SK-N-SH treated with all-trans-retinoic acid at 6 μM for 48 hours (cell line): Measurements from ENCODE around the gene PYCR2.

Source experiments
- ATAC-seq: fragments of 200-7000 bp; cut with Tn5 transposase; 3 replicates; pipeline ENCODE4 v1.9.1; 2020; ENCODE audit warnings: mild to moderate bottlenecking, moderate library complexity
- ARNTL ChIP-seq: fragments of 450-650 bp; formaldehyde crosslinking; IDR thresholded peaks from 2 replicates; pipeline ENCODE4 v1.5.0; 2020; ENCODE audit warnings: low read depth, mild to moderate bottlenecking, moderate library complexity, borderline replicate concordance
- BACH2 ChIP-seq: fragments of 250-450 bp; sonication (Bioruptor Pico); IDR thresholded peaks from 2 replicates; pipeline ENCODE4 v1.9.0; 2021; ENCODE audit warnings: mild to moderate bottlenecking, borderline replicate concordance
- CREB5 ChIP-seq: fragments of 250-450 bp; sonication (Bioruptor Pico); IDR thresholded peaks from 2 replicates; pipeline ENCODE4 v1.5.1; 2020; ENCODE audit warnings: low read depth, mild to moderate bottlenecking, moderate library complexity
- CSDC2 ChIP-seq: fragments of 250-450 bp; sonication (Bioruptor Pico); IDR thresholded peaks from 2 replicates; pipeline ENCODE4 v1.5.0; 2020; ENCODE audit warnings: mild to moderate bottlenecking, moderate library complexity
- ESRRG ChIP-seq: fragments of 250-450 bp; sonication (Bioruptor Pico); IDR thresholded peaks from 2 replicates; pipeline ENCODE4 v1.6.1; 2021; ENCODE audit warnings: mild to moderate bottlenecking
- GLIS3 ChIP-seq: fragments of 250-450 bp; sonication (Bioruptor Pico); IDR thresholded peaks from 2 replicates; pipeline ENCODE4 v1.5.0; 2020; ENCODE audit warnings: mild to moderate bottlenecking, moderate library complexity
- ISL1 ChIP-seq: fragments of 250-450 bp; sonication (Bioruptor Pico); IDR thresholded peaks from 2 replicates; pipeline ENCODE4 v2.1.2; 2022; ENCODE audit warnings: mild to moderate bottlenecking, moderate library complexity
- OSR1 ChIP-seq: fragments of 250-450 bp; sonication (Bioruptor Pico); IDR thresholded peaks from 2 replicates; pipeline ENCODE4 v1.8.0; 2022; ENCODE audit warnings: moderate library complexity, mild to moderate bottlenecking, inconsistent platforms
- PATZ1 ChIP-seq: fragments of 250-450 bp; sonication (Bioruptor Pico); IDR thresholded peaks from 2 replicates; pipeline ENCODE4 v1.8.0; 2020; ENCODE audit warnings: mild to moderate bottlenecking, moderate library complexity, borderline replicate concordance
- PPARA ChIP-seq: fragments of 250-450 bp; sonication (Bioruptor Pico); IDR thresholded peaks from 2 replicates; pipeline ENCODE4 v1.5.0; 2020; ENCODE audit warnings: mild to moderate bottlenecking, borderline replicate concordance
- RARB ChIP-seq: fragments of 250-450 bp; sonication (Bioruptor Pico); IDR thresholded peaks from 2 replicates; pipeline ENCODE4 v1.8.0; 2021; ENCODE audit warnings: mild to moderate bottlenecking, moderate library complexity
- SNAI2 ChIP-seq: fragments of 250-450 bp; sonication (Bioruptor Pico); IDR thresholded peaks from 2 replicates; pipeline ENCODE4 v1.5.0; 2020; ENCODE audit warnings: mild to moderate bottlenecking, moderate library complexity
- TCF4 ChIP-seq: fragments of 250-450 bp; sonication (Bioruptor Pico); IDR thresholded peaks from 2 replicates; pipeline ENCODE4 v1.8.0; 2021; ENCODE audit warnings: mild to moderate bottlenecking, moderate library complexity, borderline replicate concordance
- TOX ChIP-seq: fragments of 250-450 bp; sonication (Bioruptor Pico); IDR thresholded peaks from 2 replicates; pipeline ENCODE4 v1.8.0; 2021; ENCODE audit warnings: mild to moderate bottlenecking, moderate library complexity, borderline replicate concordance
- TSHZ2 ChIP-seq: fragments of 250-450 bp; sonication (Bioruptor Pico); IDR thresholded peaks from 2 replicates; pipeline ENCODE4 v1.5.0; 2020; ENCODE audit warnings: mild to moderate bottlenecking, moderate library complexity
- ZC3H10 ChIP-seq: fragments of 250-450 bp; sonication (Bioruptor Pico); IDR thresholded peaks from 2 replicates; pipeline ENCODE4 v1.5.1; 2021; ENCODE audit warnings: mild to moderate bottlenecking, moderate library complexity
- ZFP3 ChIP-seq: fragments of 250-450 bp; sonication (Bioruptor Pico); IDR thresholded peaks from 2 replicates; pipeline ENCODE4 v1.5.0; 2020; ENCODE audit warnings: mild to moderate bottlenecking, moderate library complexity
- ZFP30 ChIP-seq: fragments of 450-650 bp; formaldehyde crosslinking; IDR thresholded peaks from 2 replicates; pipeline ENCODE4 v1.5.0; 2022; ENCODE audit warnings: mild to moderate bottlenecking, moderate library complexity
- ZNF565 ChIP-seq: fragments of 450-650 bp; formaldehyde crosslinking; conservative IDR thresholded peaks from 2 replicates; pipeline ENCODE4 v1.5.0; 2020; ENCODE audit warnings: low read depth, mild to moderate bottlenecking, moderate library complexity
- ZNF70 ChIP-seq: fragments of 450-650 bp; formaldehyde crosslinking; IDR thresholded peaks from 2 replicates; pipeline ENCODE4 v1.5.0; 2020; ENCODE audit warnings: mild to moderate bottlenecking, moderate library complexity
- ZNF8 ChIP-seq: fragments of 450-650 bp; formaldehyde crosslinking; IDR thresholded peaks from 2 replicates; pipeline ENCODE4 v1.5.0; 2020; ENCODE audit warnings: mild to moderate bottlenecking, moderate library complexity

The PYCR2 gene

GRCh38 chr1:225897595-225898514 is 26.2 kb downstream of the PYCR2 start (continued):
- no peak for TF ChIP-seq ZFP3
- no peak for TF ChIP-seq TOX
- no peak for TF ChIP-seq CSDC2 (CRISPR knock-in tag)
- TF ChIP-seq PPARA (CRISPR knock-in tag) = no peak
- TF ChIP-seq ZNF565 (CRISPR knock-in tag) = no peak

GRCh38 chr1:225896937-225897549 is 27.0 kb downstream of the PYCR2 start:
- peak; percentile 48 for ATAC-seq
- TF ChIP-seq OSR1 (CRISPR knock-in tag) (no peak), ZNF70 (CRISPR knock-in tag) (no peak), GLIS3 (CRISPR knock-in tag) (no peak), ISL1 (CRISPR knock-in tag) (no peak), ZC3H10 (CRISPR knock-in tag) (no peak), CSDC2 (CRISPR knock-in tag) (no peak), ZFP3 (no peak), ZNF8 (CRISPR knock-in tag) (no peak), ARNTL (CRISPR knock-in tag) (no peak), ZFP30 (no peak), BACH2 (CRISPR knock-in tag) (no peak), CREB5 (no peak), SNAI2 (no peak), PATZ1 (CRISPR knock-in tag) (no peak), RARB (CRISPR knock-in tag) (no peak)

GRCh38 chr1:225896494-225896893 is 27.6 kb downstream of the PYCR2 start:
- no peak for ATAC-seq
- no peak for TF ChIP-seq ZNF8 (CRISPR knock-in tag)
- TF ChIP-seq TOX = no peak
- TF ChIP-seq TCF4 = no peak
- TF ChIP-seq SNAI2 = no peak
- TF ChIP-seq ZNF70 (CRISPR knock-in tag) = no peak
- TF ChIP-seq ZC3H10 (CRISPR knock-in tag) = no peak
- no peak for TF ChIP-seq BACH2 (CRISPR knock-in tag)
- no peak for TF ChIP-seq PPARA (CRISPR knock-in tag)
- TF ChIP-seq ZFP30 = no peak
- TF ChIP-seq CSDC2 (CRISPR knock-in tag) = no peak
- no peak for TF ChIP-seq ZFP3

GRCh38 chr1:225892307-225892706 is 31.7 kb downstream of the PYCR2 start:
- no peak for TF ChIP-seq ISL1 (CRISPR knock-in tag)
- no peak for TF ChIP-seq ZNF8 (CRISPR knock-in tag)
- TF ChIP-seq SNAI2 = no peak
- TF ChIP-seq ARNTL (CRISPR knock-in tag) = no peak
- TF ChIP-seq TSHZ2 (CRISPR knock-in tag) = no peak
- no peak for TF ChIP-seq ZFP30
- no peak for TF ChIP-seq BACH2 (CRISPR knock-in tag)
- TF ChIP-seq ZNF565 (CRISPR knock-in tag) = no peak
- no peak for TF ChIP-seq ZC3H10 (CRISPR knock-in tag)
- TF ChIP-seq ESRRG (CRISPR knock-in tag) = no peak
- no peak for TF ChIP-seq PATZ1 (CRISPR knock-in tag)
- no peak for TF ChIP-seq GLIS3 (CRISPR knock-in tag)
- TF ChIP-seq ZFP3 = no peak
- ATAC-seq = no peak
